NCI-H2107 treated with DMSO at 0.1 percent for 48 hours (cell line): Measurements from ENCODE around the gene WFDC9.
"Not testable (repeated sequence)": the region's sequence is repeated elsewhere in the genome, so short reads cannot be mapped to it uniquely, and the experiment has no call there.

Source experiments
- DNase-seq: peaks from one replicate; lab custom pipeline; 2025; ENCODE audit not compliant: unreplicated experiment; lab: John Stamatoyannopoulos, UW

WFDC9 gene

DNA sequence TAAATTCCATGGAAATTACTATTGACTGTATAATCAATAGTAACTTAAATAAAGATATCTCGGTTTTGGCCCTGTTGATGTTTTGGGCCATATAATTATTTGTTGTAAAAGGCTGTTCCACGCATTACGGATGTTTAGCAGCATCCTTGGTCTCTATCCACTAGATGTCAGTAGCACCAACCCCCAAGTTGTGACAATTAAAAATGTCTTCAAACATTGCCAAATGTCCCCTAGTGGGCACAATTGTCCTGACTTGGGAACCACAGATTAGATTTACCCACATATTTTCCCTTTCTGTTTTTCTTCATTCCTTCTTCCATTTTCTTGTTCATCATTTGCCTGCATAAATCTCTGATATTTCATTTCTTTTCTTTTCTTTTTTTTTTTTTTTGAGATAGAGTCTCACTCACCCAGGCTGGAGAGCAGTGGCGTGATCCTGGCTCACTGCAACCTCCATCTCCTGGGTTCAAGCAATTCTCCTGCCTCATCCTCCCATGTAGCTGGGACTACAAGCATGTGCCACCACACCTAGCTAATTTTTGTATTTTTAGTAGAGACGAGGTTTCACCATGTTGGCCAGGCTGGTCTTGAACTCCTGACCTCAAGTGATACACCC is 38.4 kb downstream of the WFDC9 start:
- DNase-seq = no peak

GRCh38 chr20:45589725-45590124 is 41.4 kb downstream of the WFDC9 start:
- DNase-seq = no peak

DNA sequence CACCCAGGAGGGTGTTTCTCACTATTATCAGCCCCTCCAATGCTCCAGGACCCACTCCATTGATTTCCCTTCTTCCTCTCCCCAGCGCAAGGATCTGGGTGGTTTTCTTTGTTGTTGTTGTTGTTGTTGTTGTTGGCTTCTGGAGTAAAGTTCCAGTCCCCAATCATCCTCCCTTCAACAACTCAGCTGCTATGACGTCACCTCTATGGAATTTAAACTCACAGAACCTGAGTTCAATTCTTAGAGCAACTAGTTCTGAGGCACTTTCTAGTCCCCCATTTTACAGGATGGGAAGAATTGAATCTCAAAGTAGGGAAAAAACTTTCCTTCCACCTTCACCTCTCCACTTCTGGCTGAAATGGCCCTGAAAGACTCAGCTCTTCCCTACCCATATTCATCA is 42.3 kb downstream of the WFDC9 start:
- DNase-seq = no peak

- DNase-seq = not testable (repeated sequence)
These were observed 45.1 kb downstream of the WFDC9 start for GRCh38 chr20:45585986-45586385.

- DNase-seq = not testable (repeated sequence)
These were observed 46.8 kb downstream of the WFDC9 start for GRCh38 chr20:45584294-45584693.

DNA sequence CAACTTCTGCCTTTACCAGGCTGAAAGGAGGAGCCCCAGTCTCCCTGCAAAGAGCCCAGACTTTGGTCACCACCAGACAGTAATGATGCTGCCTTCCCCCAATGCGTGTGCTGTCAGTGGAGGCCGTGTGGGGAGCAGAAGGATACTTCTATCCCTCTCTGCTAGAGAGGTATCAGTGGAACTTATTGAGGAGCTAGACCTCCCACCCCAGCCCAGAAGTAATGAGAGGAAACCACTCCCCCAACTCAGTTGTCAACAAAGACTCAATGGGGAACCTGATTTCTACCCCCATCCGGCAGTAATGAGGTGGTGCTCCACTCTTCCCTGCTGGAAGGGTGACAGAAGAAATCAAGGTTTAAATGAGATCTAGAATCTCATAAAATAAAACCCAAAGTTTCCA is 47.6 kb downstream of the WFDC9 start:
- DNase-seq = no peak

DNA sequence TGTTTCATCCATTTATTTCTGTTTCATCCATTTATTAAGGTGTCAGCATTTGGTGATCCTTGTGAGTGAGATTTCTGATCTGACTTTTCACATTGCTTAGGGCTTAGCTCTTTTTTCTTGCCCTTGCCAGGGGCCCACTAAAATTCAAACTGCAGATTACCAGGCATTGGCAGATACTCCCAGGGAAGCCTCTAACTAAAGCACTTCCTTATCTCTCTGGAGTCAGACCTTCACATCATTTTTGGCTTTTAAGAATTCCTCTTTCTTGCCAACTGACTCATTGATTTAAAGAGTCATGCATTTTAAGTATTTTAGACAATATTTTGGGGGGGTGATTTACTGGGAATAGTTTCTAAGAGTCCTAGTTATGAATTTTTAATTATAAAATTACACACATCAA is 49.4 kb downstream of the WFDC9 start:
- no peak for DNase-seq

GRCh38 chr20:45579184-45579583 is 51.9 kb downstream of the WFDC9 start, which contains the start of gene WFDC8:
Gene WFDC8, minus strand, starts transcription at chr20:45579284. Its CDS starts 37 bp downstream, at chr20:45579247.
- no peak for DNase-seq

DNA sequence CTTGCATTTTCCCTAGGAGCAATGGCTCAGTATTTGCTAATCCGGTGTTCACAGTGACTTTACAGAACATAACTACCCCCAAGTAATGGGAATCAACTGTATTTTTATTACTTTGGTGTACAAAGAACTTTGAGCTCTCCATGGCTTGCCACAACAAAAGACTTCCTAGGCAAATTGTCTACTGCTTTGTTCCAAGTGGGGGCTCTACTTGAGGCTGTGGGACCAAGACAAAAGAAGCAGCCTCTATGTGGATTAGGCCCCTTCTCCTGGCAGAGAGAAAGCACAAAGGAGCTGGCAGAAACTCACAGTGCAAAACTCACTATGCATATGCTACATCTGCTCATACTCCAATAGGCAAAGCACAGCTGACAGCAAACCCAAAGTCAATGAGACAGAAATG is 52.9 kb downstream of the WFDC9 start:
- DNase-seq = no peak

- DNase-seq = no peak
These were observed 54.1 kb downstream of the WFDC9 start for GRCh38 chr20:45576995-45577394.

- DNase-seq = no peak
These were observed 55.2 kb downstream of the WFDC9 start for GRCh38 chr20:45575931-45576330.

DNA sequence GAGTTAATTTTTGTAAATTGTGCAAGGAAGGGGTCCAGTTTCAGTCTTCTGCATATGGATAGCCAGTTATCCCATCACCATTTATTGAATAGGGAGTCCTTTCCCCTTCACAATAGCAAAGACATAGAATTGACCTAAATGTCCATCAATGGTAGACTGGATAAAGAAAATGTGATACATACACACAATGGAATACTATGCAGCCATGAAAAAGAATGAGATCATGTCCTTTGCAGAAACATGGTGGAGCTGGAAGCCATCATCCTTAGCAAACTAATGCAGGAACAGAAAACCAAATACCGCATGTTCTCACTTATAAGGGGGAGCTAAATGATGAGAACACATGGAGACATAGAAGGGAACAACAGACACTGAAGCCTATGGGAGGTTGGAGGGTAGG is 61.4 kb downstream of the WFDC9 start:
- DNase-seq = not testable (repeated sequence)

GRCh38 chr20:45564760-45565276 is 66.3 kb downstream of the WFDC9 start:
- no peak for DNase-seq
